Fibroblast of upper back skin (primary cell): Measurements from ENCODE around the gene LAMA2.

ENCODE experiments used
- DNase-seq: peaks from one replicate; pipeline ENCODE4 v3.0.0-alpha.2; 2013

LAMA2 gene

GRCh38 chr6:129321303-129321702, 438.4 kb downstream of the LAMA2 start:
- DNase-seq: no peak

- no peak for DNase-seq
Measured at GRCh38 chr6:129324345-129324744, 441.4 kb downstream of the LAMA2 start.

DNA sequence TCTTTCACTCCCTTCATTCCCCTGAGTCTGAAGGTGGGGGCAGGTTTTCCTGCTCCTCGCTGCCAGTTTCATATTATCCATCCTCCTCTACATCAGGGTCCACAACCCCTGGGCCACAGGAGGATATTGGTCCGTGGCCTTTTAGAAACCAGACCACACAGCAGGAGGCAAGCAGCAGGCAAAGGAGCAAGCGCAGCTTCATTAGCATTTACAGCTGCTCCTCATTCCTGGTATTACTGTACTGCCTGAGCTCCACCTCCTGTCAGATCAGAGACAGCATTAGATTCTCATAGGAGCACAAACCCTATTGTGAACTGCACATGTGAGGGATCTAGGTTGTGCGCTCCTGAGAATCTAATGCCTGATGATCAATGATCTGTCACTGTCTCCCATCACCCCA, 446.7 kb downstream of the LAMA2 start:
- DNase-seq: peak; percentile 16

GRCh38 chr6:129331450-129332138, 448.7 kb downstream of the LAMA2 start:
- DNase-seq: peak; percentile 59

- no peak for DNase-seq
Measured at GRCh38 chr6:129335792-129336191, 452.9 kb downstream of the LAMA2 start.

DNA sequence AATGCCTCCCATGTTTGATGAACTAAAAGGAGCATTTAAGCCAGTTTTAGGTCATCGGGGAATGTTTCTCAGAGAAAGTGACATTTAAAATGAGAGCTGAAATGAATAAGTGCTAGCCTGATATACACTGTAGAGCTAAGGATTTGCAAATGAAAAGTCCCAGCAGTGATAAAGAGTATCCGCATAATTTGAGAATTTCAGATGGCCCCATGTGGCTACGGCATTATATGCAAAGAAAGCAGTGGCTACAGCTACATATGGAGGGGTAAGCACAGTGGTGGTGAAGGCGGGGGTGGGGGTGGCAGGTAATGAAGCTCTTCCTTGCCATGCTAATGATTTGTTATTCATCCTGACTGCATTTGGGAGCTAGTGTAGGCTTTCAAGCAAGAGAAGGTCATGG, 455.7 kb downstream of the LAMA2 start:
- DNase-seq: no peak

GRCh38 chr6:129340983-129341382, 458.0 kb downstream of the LAMA2 start:
- peak; percentile 70 for DNase-seq

DNA sequence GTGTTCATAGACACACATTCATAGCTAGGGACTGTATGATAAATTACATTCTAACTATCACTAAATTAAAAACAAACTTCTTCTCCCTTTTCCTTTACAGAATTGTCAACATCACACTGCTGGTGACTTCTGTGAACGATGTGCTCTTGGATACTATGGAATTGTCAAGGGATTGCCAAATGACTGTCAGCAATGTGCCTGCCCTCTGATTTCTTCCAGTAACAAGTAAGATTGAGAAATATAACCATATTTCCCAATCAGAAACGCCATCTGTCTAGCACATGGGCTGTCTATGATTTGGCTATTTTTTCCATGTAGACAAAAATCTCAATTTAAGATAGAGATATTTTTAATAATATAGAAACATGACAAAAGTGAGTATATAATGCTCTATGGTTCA, 459.3 kb downstream of the LAMA2 start:
- peak; percentile 59 for DNase-seq

GRCh38 chr6:129342796-129343195, 459.9 kb downstream of the LAMA2 start:
- no peak for DNase-seq

GRCh38 chr6:129344379-129344778, 461.4 kb downstream of the LAMA2 start:
- DNase-seq: no peak

- DNase-seq: peak; percentile 58
Measured at GRCh38 chr6:129345890-129346289, 463.0 kb downstream of the LAMA2 start.

DNA sequence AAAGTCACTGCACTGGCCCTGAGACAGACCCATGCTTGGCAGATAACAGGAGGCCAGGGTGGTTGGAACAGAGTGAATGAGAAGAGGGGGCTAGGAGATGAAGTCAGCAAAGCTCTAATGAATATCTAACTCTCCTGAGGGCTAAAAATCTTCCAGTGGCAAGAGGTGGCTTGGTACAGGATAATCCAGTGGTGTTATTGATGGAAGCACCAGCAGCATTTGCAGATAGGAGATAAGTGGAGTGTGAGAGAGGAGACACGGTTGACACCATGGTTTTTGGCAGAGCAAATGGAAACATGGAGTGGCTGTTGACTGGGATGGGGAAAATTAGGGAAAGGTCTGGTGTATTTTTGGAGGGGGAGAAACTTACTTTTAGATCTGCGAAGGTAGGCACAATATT, 464.0 kb downstream of the LAMA2 start:
- no peak for DNase-seq

DNA sequence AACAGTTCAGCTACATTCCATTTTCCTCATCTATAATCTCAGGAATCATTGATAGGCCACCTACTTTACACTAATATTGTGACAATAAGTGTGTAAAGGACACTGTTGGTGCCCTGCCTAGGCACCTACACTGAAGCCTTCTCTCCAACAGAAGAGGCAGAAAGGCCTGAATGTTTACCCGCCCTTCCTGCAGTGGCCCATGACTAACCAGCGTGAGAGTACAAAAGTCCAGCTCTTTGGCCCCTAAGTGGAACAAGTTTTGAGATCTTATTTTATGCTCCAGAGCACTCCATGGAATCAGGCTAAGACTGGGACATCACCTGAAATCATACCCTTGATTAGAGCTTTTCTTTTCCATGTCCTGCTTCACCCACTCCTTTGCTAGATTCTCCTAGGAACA, 467.3 kb downstream of the LAMA2 start:
- no peak for DNase-seq

DNA sequence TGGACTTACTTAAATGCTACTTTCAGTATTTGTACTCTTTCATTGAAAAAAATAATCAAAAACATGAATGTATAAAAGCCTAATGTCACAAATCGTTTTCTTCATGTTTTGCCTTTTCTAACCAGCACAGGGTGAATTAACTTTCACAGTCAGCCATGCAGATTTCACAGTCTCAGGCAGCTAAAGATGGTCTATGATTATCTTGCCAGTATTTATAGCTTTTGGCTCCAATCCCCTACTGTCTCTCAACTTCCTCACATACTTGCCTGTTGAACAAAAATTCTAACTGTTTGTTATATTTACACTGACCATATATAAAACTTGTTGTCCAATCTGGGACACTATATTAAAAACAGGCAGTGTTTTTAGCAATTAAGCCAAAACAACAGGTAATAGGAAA, 468.9 kb downstream of the LAMA2 start:
- DNase-seq: peak; percentile 16

DNA sequence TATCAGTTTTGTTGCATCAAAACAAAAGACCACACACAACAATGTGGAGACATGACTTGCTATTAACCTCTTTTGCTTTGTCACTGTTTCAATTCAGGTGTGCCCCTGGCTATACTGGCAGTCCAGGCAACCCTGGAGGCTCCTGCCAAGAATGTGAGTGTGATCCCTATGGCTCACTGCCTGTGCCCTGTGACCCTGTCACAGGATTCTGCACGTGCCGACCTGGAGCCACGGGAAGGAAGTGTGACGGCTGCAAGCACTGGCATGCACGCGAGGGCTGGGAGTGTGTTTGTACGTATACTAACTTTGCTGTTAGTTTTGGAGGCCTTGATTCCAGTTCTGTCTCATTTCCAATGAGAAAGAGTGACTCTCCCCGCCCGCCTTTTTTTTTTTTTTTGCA, 470.1 kb downstream of the LAMA2 start:
- DNase-seq: no peak

GRCh38 chr6:129356129-129356528, 473.2 kb downstream of the LAMA2 start:
- DNase-seq: no peak

DNA sequence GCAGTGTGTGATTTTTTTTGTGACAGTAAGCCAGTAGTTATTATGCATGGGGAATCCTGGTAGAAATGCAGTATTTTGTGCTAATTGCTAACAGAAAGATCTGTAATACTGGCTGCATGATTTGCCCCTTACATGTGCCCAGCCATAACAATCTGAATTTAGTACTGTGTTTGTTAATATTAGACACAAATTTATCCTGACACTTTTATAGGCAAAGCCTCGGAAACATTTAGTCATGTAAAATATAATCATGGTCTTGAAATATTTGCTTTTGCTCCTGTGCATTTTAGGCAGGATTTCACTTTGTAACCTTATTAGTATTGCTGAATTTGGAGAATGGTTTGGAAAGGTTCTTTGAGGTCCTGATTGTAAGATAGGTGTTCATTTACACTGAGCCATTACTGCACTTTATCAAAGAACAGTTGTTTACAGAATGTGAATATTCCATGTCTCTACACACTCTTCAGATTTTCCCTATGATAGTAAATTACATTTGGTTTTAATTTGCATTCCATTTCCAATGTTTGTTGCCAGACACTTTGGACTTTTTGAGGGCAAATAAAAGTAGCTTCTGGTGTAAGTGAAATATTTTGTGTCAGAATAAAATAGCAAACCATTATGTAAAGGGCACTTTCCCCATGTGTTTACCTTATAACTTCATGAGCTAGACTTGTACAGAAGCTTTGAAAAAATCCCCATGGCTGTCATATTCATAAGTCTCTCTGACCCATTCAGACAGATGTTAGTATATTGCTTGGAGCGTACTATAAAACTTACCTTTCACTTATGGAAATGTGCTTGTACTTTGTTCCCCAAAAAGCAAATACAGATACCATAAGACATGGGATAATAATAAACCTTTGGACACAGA, 477.1 kb downstream of the LAMA2 start:
- DNase-seq: no peak

DNA sequence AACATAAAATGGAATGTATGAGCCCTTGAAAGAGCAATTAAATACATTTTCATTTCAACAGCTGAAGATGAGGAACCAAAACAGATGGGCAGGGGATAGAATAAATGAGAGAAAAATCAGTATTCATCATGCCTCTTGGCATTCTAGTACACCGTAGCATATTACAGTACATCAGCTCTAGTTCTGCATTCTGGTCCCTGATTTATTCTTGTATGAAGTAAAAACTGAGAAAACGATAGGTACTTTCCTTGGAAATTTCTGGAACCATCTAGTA, 477.7 kb downstream of the LAMA2 start:
- no peak for DNase-seq

- no peak for DNase-seq
Measured at GRCh38 chr6:129364037-129364436, 481.1 kb downstream of the LAMA2 start.

- DNase-seq: no peak
Measured at GRCh38 chr6:129364767-129365166, 481.8 kb downstream of the LAMA2 start.

DNA sequence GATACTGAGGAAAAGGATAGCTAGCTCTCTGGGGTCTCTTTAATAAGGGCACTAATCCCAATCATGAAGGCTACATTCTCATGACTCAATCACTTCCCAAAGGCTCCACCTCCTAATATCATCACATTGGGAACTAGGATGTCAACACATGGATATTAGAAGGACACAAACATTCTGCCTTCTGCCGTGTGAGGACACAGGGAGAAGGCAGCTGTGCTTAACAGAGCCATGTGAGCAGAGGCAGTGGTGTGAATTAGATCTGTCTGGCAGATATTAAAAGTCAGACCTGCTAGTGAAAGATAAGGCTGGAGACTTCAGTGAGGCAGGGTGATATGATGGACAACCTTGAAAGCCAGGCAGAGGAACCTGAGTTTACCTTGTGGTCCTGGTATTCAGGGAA, 485.1 kb downstream of the LAMA2 start:
- no peak for DNase-seq

GRCh38 chr6:129368970-129369369, 486.0 kb downstream of the LAMA2 start:
- no peak for DNase-seq

DNA sequence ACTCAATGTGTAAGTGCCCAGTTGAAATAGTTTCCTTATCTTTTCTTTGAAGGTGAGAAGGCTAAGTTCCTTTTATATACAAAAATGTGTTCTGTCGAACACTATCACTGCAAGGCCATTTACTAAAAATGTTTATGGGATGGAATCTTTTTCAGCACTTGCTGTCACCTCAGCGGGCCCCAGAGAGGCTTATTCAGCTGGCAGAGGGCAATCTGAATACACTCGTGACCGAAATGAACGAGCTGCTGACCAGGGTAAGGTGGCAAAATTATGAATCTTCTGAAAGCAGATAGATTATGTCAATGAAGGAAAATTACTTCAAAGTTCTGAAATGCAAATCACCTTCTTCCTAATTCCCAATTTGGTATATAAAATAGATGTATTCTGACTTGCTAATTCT, 486.8 kb downstream of the LAMA2 start:
- DNase-seq: no peak

GRCh38 chr6:129370268-129370916, 487.5 kb downstream of the LAMA2 start:
- peak; percentile 53 for DNase-seq
